ENCODE data around the gene GM2A. TPM values are rescaled to one million over a fixed set of nuclear protein-coding genes. Genes with fewer than 3 reads are reported as not detected.

Gene GM2A
- total and polyA plus RNA-seq, 2 experiments from 2014 or later = 14.9 to 27.6 TPM

DNA sequence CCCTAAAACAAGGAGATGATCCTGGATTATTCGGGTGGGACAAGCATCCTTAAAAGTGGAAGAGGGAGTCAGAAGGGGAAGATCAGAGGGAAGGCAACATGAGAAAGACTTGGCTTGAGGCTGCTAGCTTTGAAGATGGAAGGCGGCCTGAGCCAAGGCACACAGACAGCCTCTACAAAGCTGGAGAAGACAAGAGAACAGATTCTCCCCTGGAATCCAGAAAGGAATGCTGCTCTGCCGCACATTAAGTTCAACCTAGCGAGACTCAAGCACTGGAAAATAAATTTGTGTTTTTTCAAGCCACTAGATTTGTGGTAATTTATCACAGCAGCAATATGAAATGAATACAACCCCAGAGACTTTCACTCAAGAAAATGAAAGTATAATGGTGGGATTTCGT lies 32.7 kb downstream of the GM2A start:
- no peak overlapping the region for H2AFZ ChIP-seq
- H4K20me1 ChIP-seq (ENCODE audit: insufficient read depth, poor library complexity, severe bottlenecking) = no peaks in the 10 kb centered on the region
- no peak for DNase-seq (ENCODE audit: low spot score)
- H3K79me2 ChIP-seq = no peaks in the 10 kb centered on the region
- TF ChIP-seq EZH2 (IDR thresholded peaks at IDR 0.05; ENCODE audit: borderline replicate concordance) (no peak), EZH2phosphoT487 (IDR thresholded peaks at IDR 0.05; ENCODE audit: low read depth, severe bottlenecking, unreplicated experiment) (no peak), CTCF (IDR thresholded peaks at IDR 0.05; ENCODE audit: poor library complexity) (no peak)
- no peaks in the 10 kb centered on the region for H3K9me3 ChIP-seq (ENCODE audit: low read depth)
- no peaks in the 10 kb centered on the region for H3K27me3 ChIP-seq
- no peak overlapping the region for H3K27ac ChIP-seq
- H3K36me3 ChIP-seq (replicated peaks; ENCODE audit: insufficient read depth, low read depth) = no peaks in the 10 kb centered on the region
- no peaks in the 10 kb centered on the region for H3K4me1 ChIP-seq (ENCODE audit: insufficient read depth)
- no peak overlapping the region for H3K4me3 ChIP-seq
- no peaks in the 10 kb centered on the region for H3K9me2 ChIP-seq (replicated peaks; ENCODE audit: insufficient read depth)
- WGBS (ENCODE audit: low lambda C conversion rate, missing lambda C conversion rate) = 68% methylated on average over 5 of the region's 5 CpGs
- no peak overlapping the region for H3K4me2 ChIP-seq

DNA sequence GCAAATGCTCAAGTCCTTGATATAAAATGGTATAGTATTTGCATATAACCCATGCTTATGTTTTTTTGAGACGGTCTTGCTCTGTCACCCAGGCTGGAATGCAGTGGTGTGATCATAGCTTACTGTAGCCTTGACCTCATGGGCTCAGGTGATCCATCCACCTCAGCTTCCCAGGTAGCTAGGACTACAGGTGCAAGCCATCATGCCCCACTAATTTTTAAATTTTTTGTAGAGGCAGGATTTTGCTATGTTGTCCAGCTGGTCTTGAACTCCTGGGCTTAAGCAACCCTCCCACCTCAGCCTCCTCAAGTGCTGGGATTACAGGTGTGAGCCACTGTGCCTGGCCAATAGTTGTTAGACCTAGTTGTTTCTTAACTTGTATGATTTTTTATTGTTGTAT lies 33.3 kb downstream of the GM2A start:
- Histone ChIP-seq H3K9me3 (ENCODE audit: low read depth) (no peaks in the 10 kb centered on the region), H3K79me2 (no peaks in the 10 kb centered on the region), H3K36me3 (replicated peaks; ENCODE audit: insufficient read depth, low read depth) (no peaks in the 10 kb centered on the region), H4K20me1 (ENCODE audit: insufficient read depth, poor library complexity, severe bottlenecking) (no peaks in the 10 kb centered on the region), H2AFZ (no peak overlapping the region), H3K4me1 (ENCODE audit: insufficient read depth) (no peaks in the 10 kb centered on the region), H3K27me3 (no peaks in the 10 kb centered on the region), H3K9me2 (replicated peaks; ENCODE audit: insufficient read depth) (no peaks in the 10 kb centered on the region), H3K27ac (no peak overlapping the region), H3K4me3 (no peak overlapping the region), H3K4me2 (no peak overlapping the region)
- TF ChIP-seq CTCF (IDR thresholded peaks at IDR 0.05; ENCODE audit: poor library complexity) (no peak), EZH2 (IDR thresholded peaks at IDR 0.05; ENCODE audit: borderline replicate concordance) (no peak), EZH2phosphoT487 (IDR thresholded peaks at IDR 0.05; ENCODE audit: low read depth, severe bottlenecking, unreplicated experiment) (no peak)
- 78% methylated on average over 1 of the region's 1 CpG for WGBS (ENCODE audit: low lambda C conversion rate, missing lambda C conversion rate)
- no peak for DNase-seq (ENCODE audit: low spot score)

DNA sequence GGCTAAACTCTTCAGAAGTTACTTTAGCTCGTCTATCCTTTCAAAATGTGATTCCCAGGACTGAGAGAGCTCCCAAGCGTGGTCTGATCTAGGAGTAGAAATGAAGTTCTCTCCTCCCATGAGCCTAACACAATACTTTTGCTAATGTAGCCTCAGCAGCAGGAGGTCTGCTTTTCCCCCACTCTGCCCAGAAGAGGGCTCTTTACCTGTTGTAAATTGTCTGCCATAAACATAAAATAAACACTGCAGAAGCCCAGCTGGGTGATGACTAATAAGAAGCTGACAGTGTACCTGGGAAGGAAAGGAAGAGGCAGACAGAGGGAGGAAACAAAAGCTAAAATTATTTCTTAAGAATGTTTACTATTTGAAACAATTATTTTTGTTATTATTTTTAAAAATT lies 35.2 kb downstream of the GM2A start:
- peak; percentile 64 for DNase-seq (ENCODE audit: low spot score)
- Histone ChIP-seq H3K9me3 (ENCODE audit: low read depth) (no peaks in the 10 kb centered on the region), H3K79me2 (no peaks in the 10 kb centered on the region), H4K20me1 (ENCODE audit: insufficient read depth, poor library complexity, severe bottlenecking) (no peaks in the 10 kb centered on the region), H2AFZ (no peak overlapping the region), H3K4me3 (no peak overlapping the region), H3K9me2 (replicated peaks; ENCODE audit: insufficient read depth) (no peaks in the 10 kb centered on the region), H3K27ac (peak overlapping the region; percentile 28), H3K27me3 (no peaks in the 10 kb centered on the region), H3K4me1 (ENCODE audit: insufficient read depth) (no peaks in the 10 kb centered on the region), H3K36me3 (replicated peaks; ENCODE audit: insufficient read depth, low read depth) (no peaks in the 10 kb centered on the region), H3K4me2 (no peak overlapping the region)
- 46% methylated on average over 2 of the region's 2 CpGs for WGBS (ENCODE audit: low lambda C conversion rate, missing lambda C conversion rate)
- TF ChIP-seq CTCF (IDR thresholded peaks at IDR 0.05; ENCODE audit: poor library complexity) (peak; percentile 36), EZH2phosphoT487 (IDR thresholded peaks at IDR 0.05; ENCODE audit: low read depth, severe bottlenecking, unreplicated experiment) (no peak)

DNA sequence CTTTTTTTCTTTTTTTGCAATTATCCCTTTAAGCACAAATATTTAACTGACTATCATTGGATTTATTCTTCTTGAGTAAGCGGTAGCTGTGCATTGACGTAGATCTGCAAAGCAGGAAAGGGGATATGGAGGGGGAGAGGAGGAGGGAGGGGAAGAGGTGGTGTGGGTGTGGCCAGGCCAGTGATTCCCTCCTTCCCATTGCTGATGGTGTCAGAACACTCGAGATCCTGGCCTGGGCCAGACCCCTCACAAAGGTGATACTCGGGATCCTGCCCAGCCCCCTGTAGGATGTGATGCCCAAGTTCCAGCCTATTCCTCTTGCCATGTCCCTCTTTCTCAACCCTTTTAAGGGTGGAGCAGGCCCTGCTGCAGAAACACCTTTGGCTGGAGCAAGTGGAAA lies 40.6 kb downstream of the GM2A start:
- H3K9me3 ChIP-seq (ENCODE audit: low read depth) = no peaks in the 10 kb centered on the region
- no peaks in the 10 kb centered on the region for H3K9me2 ChIP-seq (replicated peaks; ENCODE audit: insufficient read depth)
- no peak overlapping the region for H3K4me2 ChIP-seq
- H3K79me2 ChIP-seq = no peaks in the 10 kb centered on the region
- no peak overlapping the region for H3K27ac ChIP-seq
- H3K36me3 ChIP-seq (replicated peaks; ENCODE audit: insufficient read depth, low read depth) = no peaks in the 10 kb centered on the region
- no peak overlapping the region for H3K4me3 ChIP-seq
- H3K4me1 ChIP-seq (ENCODE audit: insufficient read depth) = peaks cover 6% of the 10 kb centered on the region
- whole genome bisulfite sequencing (ENCODE audit: low lambda C conversion rate, missing lambda C conversion rate) = 52% methylated on average over 4 of the region's 4 CpGs
- H3K27me3 ChIP-seq = no peaks in the 10 kb centered on the region
- no peak for TF ChIP-seq EZH2phosphoT487 (IDR thresholded peaks at IDR 0.05; ENCODE audit: low read depth, severe bottlenecking, unreplicated experiment)
- no peak for TF ChIP-seq EZH2 (IDR thresholded peaks at IDR 0.05; ENCODE audit: borderline replicate concordance)
- no peak for TF ChIP-seq CTCF (IDR thresholded peaks at IDR 0.05; ENCODE audit: poor library complexity)
- H2AFZ ChIP-seq = no peak overlapping the region
- no peaks in the 10 kb centered on the region for H4K20me1 ChIP-seq (ENCODE audit: insufficient read depth, poor library complexity, severe bottlenecking)
- DNase-seq (ENCODE audit: low spot score) = no peak
